ENCODE measurements around the gene ENPP5.

The ENPP5 gene

GRCh38 chr6:46208303-46208702 is 37.5 kb upstream of the ENPP5 start:
- DNase-seq (ENCODE audit: insufficient read length, low spot score) (no peak), FAIRE-seq (no peak)
- no peak for TF ChIP-seq TAF1 (IDR thresholded peaks at IDR 0.05; ENCODE audit: low read depth, low read length)
- no peak for TF ChIP-seq PAX5 (IDR thresholded peaks at IDR 0.05; ENCODE audit: insufficient read depth, low read length, severe bottlenecking)
- no peak for TF ChIP-seq POLR2A (IDR thresholded peaks at IDR 0.05; ENCODE audit: low read depth, low read length)
- no peak for TF ChIP-seq SPI1 (IDR thresholded peaks at IDR 0.05; ENCODE audit: low read depth, low read length)

- DNase-seq (ENCODE audit: insufficient read length, low spot score) (no peak), FAIRE-seq (no peak)
- TF ChIP-seq POU2F2 (IDR thresholded peaks at IDR 0.05; ENCODE audit: low read depth, low read length): no peak
- TF ChIP-seq TAF1 (IDR thresholded peaks at IDR 0.05; ENCODE audit: low read depth, low read length): no peak
- TF ChIP-seq SPI1 (IDR thresholded peaks at IDR 0.05; ENCODE audit: low read depth, low read length): no peak
- no peak for TF ChIP-seq POLR2AphosphoS5 (IDR thresholded peaks at IDR 0.05; ENCODE audit: low read depth, low read length)
- TF ChIP-seq PAX5 (IDR thresholded peaks at IDR 0.05; ENCODE audit: insufficient read depth, low read length, severe bottlenecking): no peak
These were observed 36.4 kb upstream of the ENPP5 start for GRCh38 chr6:46207174-46207573.

GRCh38 chr6:46204880-46205650 is 34.3 kb upstream of the ENPP5 start:
- FAIRE-seq (no peak), DNase-seq (ENCODE audit: insufficient read length, low spot score) (no peak)
- no peak for TF ChIP-seq TAF1 (IDR thresholded peaks at IDR 0.05; ENCODE audit: low read depth, low read length)
- TF ChIP-seq PAX5 (IDR thresholded peaks at IDR 0.05; ENCODE audit: insufficient read depth, low read length, severe bottlenecking): no peak
- TF ChIP-seq SPI1 (IDR thresholded peaks at IDR 0.05; ENCODE audit: low read depth, low read length): no peak
- no peak for TF ChIP-seq POLR2AphosphoS5 (IDR thresholded peaks at IDR 0.05; ENCODE audit: low read depth, low read length)
- no peak for TF ChIP-seq POU2F2 (IDR thresholded peaks at IDR 0.05; ENCODE audit: low read depth, low read length)
- no peak for TF ChIP-seq POLR2A (IDR thresholded peaks at IDR 0.05; ENCODE audit: low read depth, low read length)

GRCh38 chr6:46203391-46204177 is 32.8 kb upstream of the ENPP5 start:
- TF ChIP-seq SPI1 (IDR thresholded peaks at IDR 0.05; ENCODE audit: low read depth, low read length) (no peak), POLR2A (IDR thresholded peaks at IDR 0.05; ENCODE audit: low read depth, low read length) (no peak), POLR2AphosphoS5 (IDR thresholded peaks at IDR 0.05; ENCODE audit: low read depth, low read length) (no peak), TAF1 (IDR thresholded peaks at IDR 0.05; ENCODE audit: low read depth, low read length) (no peak), POU2F2 (IDR thresholded peaks at IDR 0.05; ENCODE audit: low read depth, low read length) (no peak), PAX5 (IDR thresholded peaks at IDR 0.05; ENCODE audit: insufficient read depth, low read length, severe bottlenecking) (no peak)
- DNase-seq (ENCODE audit: insufficient read length, low spot score) (no peak), FAIRE-seq (no peak)

GRCh38 chr6:46201702-46202101 is 30.9 kb upstream of the ENPP5 start:
- DNase-seq (ENCODE audit: insufficient read length, low spot score) (no peak), FAIRE-seq (no peak)

GRCh38 chr6:46199387-46199786 is 28.6 kb upstream of the ENPP5 start:
- no peak for TF ChIP-seq TAF1 (IDR thresholded peaks at IDR 0.05; ENCODE audit: low read depth, low read length)
- DNase-seq (ENCODE audit: insufficient read length, low spot score) (no peak), FAIRE-seq (no peak)

More at GRCh38 chr6:46201702-46202101, 30.9 kb upstream of the ENPP5 start:
- TF ChIP-seq PAX5 (IDR thresholded peaks at IDR 0.05; ENCODE audit: insufficient read depth, low read length, severe bottlenecking) (no peak), TAF1 (IDR thresholded peaks at IDR 0.05; ENCODE audit: low read depth, low read length) (no peak), POLR2A (IDR thresholded peaks at IDR 0.05; ENCODE audit: low read depth, low read length) (no peak), POLR2AphosphoS5 (IDR thresholded peaks at IDR 0.05; ENCODE audit: low read depth, low read length) (no peak), SPI1 (IDR thresholded peaks at IDR 0.05; ENCODE audit: low read depth, low read length) (no peak), POU2F2 (IDR thresholded peaks at IDR 0.05; ENCODE audit: low read depth, low read length) (no peak)

- no peak for DNase-seq (ENCODE audit: insufficient read length, low spot score)
- no peak for TF ChIP-seq SPI1 (IDR thresholded peaks at IDR 0.05; ENCODE audit: low read depth, low read length)
- no peak for TF ChIP-seq TAF1 (IDR thresholded peaks at IDR 0.05; ENCODE audit: low read depth, low read length)
- TF ChIP-seq PAX5 (IDR thresholded peaks at IDR 0.05; ENCODE audit: insufficient read depth, low read length, severe bottlenecking): no peak
- no peak for TF ChIP-seq POLR2A (IDR thresholded peaks at IDR 0.05; ENCODE audit: low read depth, low read length)
- TF ChIP-seq POLR2AphosphoS5 (IDR thresholded peaks at IDR 0.05; ENCODE audit: low read depth, low read length): no peak
- no peak for TF ChIP-seq POU2F2 (IDR thresholded peaks at IDR 0.05; ENCODE audit: low read depth, low read length)
- no peak for FAIRE-seq
These were observed 21.2 kb upstream of the ENPP5 start for GRCh38 chr6:46191961-46192360.

- FAIRE-seq: no peak
- DNase-seq (ENCODE audit: insufficient read length, low spot score): no peak
- TF ChIP-seq TAF1 (IDR thresholded peaks at IDR 0.05; ENCODE audit: low read depth, low read length) (no peak), SPI1 (IDR thresholded peaks at IDR 0.05; ENCODE audit: low read depth, low read length) (no peak), POLR2A (IDR thresholded peaks at IDR 0.05; ENCODE audit: low read depth, low read length) (no peak), POU2F2 (IDR thresholded peaks at IDR 0.05; ENCODE audit: low read depth, low read length) (no peak), POLR2AphosphoS5 (IDR thresholded peaks at IDR 0.05; ENCODE audit: low read depth, low read length) (no peak), PAX5 (IDR thresholded peaks at IDR 0.05; ENCODE audit: insufficient read depth, low read length, severe bottlenecking) (no peak)
These were observed 20.1 kb upstream of the ENPP5 start for GRCh38 chr6:46190889-46191288.

- FAIRE-seq (no peak), DNase-seq (ENCODE audit: insufficient read length, low spot score) (no peak)
These were observed 18.9 kb upstream of the ENPP5 start for GRCh38 chr6:46189726-46190125.

More at GRCh38 chr6:46189726-46190125, 18.9 kb upstream of the ENPP5 start:
- TF ChIP-seq SPI1 (IDR thresholded peaks at IDR 0.05; ENCODE audit: low read depth, low read length): no peak
- TF ChIP-seq PAX5 (IDR thresholded peaks at IDR 0.05; ENCODE audit: insufficient read depth, low read length, severe bottlenecking): no peak
- TF ChIP-seq POLR2AphosphoS5 (IDR thresholded peaks at IDR 0.05; ENCODE audit: low read depth, low read length): no peak
- TF ChIP-seq TAF1 (IDR thresholded peaks at IDR 0.05; ENCODE audit: low read depth, low read length): no peak
- no peak for TF ChIP-seq POLR2A (IDR thresholded peaks at IDR 0.05; ENCODE audit: low read depth, low read length)
- no peak for TF ChIP-seq POU2F2 (IDR thresholded peaks at IDR 0.05; ENCODE audit: low read depth, low read length)

Measured in GM12891 (cell line).